HS-5 (cell line): ENCODE data around the gene ERBB4.
A peak's percentile ranks its signal among the peaks of the same experiment; 100 is the strongest.
"Not testable (repeated sequence)": the region's sequence is repeated elsewhere in the genome, so short reads cannot be mapped to it uniquely, and the experiment has no call there.

Experiments used
- DNase-seq: peaks from one replicate; pipeline ENCODE4 v3.0.0-alpha.2; 2012; ENCODE audit warnings: low read depth

ERBB4 gene

DNA sequence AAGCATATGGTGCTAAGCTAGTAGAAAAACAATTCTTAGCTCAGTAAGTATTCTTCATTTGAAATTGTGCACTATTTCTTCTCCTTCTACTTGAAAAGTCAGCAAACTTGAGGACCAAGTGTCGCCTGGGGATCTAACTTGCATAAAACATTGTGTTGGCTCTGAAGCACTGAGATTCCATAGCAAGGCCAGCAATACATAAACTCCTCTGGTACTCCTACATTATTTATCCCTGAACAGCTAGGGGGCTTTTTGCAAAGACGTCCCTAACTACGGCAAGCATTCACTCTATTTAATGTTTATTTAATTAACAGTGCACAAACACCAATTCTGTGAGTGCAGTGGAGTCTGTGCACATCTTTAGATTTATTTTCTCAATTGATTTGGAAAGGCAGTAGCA is 392.2 kb downstream of the ERBB4 start:
- no peak for DNase-seq

DNA sequence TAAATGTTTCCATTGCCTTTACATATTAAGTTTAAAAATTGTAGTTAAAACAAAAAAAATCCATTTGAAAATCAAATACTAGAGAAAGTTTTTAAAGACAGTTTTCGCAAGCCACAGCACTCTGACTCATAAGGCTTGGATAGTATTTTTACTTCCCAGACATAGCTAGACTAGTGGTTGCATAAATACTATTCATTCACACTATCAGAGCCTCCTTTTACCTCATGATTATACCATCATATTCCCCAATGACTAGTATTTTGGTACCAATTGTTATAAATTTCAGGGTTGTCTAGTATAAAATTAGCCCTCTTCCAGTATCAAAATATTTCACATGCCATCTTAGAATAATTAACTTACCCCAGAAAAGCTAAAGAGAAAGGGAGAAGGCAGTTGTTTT is 393.5 kb downstream of the ERBB4 start:
- DNase-seq, result peak; percentile 30

- DNase-seq, result no peak
These were observed 396.0 kb downstream of the ERBB4 start for GRCh38 chr2:212142631-212143030.

GRCh38 chr2:212141499-212141898 is 397.1 kb downstream of the ERBB4 start:
- no peak for DNase-seq

DNA sequence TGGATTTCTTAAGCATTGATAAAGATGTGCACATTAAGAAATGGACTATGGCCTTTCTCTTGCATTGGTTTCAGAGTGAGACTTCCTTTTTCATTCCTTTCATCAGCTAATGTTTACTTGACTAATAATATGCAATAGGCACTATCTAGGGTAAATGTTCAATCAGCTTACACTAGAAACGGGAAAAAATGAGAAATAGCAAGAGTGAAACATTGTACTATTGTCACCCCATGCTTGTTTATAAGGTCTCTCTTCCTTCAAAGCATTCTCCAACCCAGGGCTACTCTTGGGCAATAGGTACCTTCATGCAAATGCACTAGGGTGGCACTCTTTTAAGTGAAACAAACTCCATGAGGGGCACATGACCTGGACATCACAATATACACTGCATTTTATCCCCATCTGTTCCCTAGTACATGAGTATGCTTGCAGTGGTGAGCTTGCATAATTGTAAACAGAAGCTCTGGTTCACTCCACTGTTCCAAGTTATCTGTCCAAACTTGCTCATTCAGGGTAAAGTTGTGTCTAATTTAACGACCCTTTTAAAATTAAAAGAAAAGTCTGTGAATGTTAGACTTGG is 402.3 kb downstream of the ERBB4 start:
- DNase-seq, result no peak

GRCh38 chr2:212135739-212136138 is 402.9 kb downstream of the ERBB4 start:
- DNase-seq, result no peak

DNA sequence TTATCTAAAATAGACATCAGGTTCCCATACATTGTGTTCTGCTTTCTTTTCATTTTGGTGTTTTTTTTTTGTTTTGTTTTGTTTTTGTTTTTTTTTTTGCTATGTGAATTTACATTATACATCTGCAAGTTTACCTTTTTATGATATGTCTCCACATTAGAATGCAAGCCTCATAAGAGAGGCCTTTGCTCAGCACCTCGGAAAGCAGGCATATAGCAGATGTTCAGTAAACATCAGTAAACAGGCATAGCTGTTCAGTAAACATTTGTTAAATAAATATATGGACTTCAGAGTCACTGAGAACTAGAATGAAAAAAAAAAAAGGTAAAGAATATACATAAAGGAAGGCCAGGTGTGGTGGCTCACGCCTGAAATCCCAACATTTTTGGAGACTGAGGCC is 405.3 kb downstream of the ERBB4 start:
- DNase-seq, result no peak

DNA sequence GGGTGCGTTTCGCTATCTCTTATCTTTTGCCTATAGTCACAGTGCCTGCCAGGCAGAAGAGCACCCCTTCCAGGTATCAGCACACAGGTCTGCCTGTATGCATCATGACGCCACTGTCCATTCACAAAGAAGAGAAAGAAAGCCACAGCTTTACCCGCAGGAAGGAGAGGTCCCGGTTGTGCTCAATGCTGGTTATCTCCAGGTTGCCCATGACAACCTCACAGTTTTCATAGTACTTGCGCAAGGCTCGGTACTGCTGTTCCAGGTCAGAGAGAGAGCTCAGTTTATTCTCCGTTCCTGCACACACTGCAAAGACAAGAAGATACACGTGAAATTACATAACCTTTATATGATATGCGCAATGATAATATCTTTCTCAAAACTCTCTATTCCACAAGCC is 414.0 kb downstream of the ERBB4 start:
- no peak for DNase-seq

DNA sequence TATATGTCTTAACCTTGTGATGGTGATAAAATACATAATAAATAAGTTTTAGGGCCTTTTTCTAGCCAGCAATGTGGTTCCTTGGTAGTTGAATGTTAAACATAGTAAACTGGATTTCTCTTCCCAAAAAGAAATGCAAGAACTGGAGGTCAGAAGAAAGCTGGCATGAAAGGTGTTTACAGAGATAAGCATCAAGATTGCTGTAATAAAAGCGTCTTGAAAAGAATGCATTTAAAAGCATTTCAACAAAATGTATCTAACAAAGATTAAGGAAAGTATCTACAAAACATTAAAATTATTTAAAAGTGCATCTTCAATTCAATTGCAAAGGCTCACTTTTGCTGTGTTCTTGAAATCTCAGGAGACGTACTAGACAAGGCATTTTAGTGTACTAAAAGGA is 419.0 kb downstream of the ERBB4 start:
- DNase-seq, result no peak

DNA sequence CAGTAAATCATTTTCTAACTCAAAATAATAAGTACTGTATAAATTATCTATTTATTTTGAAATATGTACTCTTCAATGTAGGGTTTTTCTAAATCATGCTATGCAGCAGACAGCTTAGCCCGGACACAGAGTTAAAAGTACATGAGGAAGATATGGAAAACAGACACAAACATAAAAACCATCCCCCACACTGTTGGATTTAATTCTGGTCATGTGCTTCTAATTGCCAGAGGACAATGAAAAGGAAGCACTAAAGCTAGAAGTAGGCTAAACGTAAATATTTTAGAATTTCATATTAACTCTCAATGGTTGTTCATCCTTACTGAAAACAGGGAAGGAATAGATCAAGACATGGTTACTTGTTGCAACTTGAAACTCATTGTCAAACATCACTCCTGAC is 420.7 kb downstream of the ERBB4 start:
- no peak for DNase-seq

- no peak for DNase-seq
These were observed 424.1 kb downstream of the ERBB4 start for GRCh38 chr2:212114489-212114888.

- DNase-seq, result no peak
These were observed 426.2 kb downstream of the ERBB4 start for GRCh38 chr2:212112401-212112800.

- DNase-seq, result no peak
These were observed 428.6 kb downstream of the ERBB4 start for GRCh38 chr2:212109792-212110680.

DNA sequence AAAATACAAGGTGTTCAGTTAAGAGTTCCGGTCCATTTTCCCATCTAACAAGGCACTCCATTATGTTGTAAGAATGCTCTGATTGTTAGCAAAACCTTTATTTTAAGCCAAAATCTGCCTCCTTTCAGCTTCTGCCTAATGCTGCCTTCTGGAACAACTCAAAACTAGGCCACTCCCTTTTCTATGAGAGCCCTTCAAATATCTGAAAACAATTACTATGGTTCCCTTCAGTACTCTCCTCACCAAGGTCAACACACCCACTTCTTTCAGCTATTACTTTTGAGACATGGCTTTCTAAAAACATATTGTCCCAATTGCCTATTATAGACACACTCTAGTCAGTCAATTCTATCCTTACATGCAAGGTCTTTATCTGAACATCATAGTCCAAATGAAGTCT is 429.4 kb downstream of the ERBB4 start:
- DNase-seq, result no peak

DNA sequence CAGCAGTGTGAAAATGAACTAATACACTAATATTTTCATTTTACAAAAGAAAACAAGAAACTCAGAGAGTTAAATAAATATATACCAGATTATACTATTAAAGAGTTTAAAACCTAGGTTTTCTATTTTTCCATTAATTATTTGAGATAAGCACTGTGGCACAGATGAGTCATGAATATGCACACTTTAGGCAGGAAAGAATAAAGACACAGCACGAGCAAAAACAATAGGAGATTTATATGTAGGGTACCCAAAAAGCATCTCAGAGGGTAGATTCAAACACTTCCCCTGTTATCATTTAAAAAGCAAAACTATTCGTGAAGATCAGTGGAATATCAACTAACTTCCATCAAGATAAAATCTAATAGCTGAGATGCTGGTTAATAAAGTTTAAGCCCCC is 430.6 kb downstream of the ERBB4 start:
- DNase-seq, result no peak

DNA sequence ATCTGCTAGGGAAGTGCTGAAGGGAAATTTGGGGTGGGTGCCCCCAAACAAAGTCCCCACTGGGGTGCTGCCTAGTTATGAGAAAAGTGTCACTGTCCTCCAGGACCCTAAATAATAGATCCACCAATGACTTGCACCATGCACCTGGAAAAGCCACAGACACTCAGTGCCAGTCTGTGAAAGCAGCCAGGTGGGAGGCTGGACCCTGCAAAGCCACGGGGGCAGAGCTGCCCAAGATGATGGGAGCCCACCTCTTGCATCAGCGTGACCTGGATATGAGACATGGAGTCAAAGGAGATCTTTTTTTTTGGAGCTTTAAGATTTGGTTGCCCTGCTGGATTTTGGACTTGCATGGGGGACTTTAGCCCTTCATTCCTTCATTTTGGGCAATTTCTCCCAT is 431.6 kb downstream of the ERBB4 start:
- DNase-seq, result no peak

DNA sequence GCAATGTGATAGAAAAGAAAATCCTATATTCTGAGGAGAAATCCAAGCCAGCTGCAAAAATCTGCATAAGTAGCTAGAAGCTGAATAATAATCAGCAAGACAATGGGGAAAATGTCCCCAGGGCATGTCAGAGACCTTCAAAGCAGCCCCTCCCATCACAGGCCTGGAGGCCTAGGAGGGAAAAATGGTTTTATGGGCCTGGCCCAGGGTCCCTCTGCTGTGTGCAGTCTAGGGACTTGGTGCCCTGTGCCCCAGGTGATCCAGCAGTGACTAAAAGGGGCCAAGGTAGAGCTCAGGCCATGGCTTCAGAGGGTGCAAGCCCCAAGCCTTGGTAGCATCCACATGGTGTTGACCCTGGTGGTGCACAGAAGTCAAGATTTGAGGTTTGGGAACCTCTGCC is 432.1 kb downstream of the ERBB4 start:
- not testable (repeated sequence) for DNase-seq

DNA sequence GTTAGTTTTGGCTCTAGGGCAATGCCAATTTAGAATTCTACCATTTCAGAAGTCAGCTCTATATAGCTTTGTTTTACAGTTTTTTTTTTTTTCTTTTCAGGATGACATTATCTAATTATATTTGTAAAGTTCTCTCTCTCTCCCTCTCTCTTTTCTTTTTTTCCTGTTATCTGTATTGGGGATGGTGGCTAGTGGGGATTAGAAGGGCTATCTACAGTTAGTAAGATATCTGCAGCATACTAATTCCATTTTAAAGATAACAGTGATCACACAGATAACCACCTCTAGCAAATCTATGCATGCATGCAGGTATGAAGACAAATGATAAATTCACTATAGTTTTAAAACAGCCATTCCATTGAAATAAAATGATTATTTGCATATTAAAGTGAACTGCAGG is 438.9 kb downstream of the ERBB4 start:
- no peak for DNase-seq

- no peak for DNase-seq
These were observed 439.6 kb downstream of the ERBB4 start for GRCh38 chr2:212098966-212099365.

- no peak for DNase-seq
These were observed 441.6 kb downstream of the ERBB4 start for GRCh38 chr2:212097001-212097400.

DNA sequence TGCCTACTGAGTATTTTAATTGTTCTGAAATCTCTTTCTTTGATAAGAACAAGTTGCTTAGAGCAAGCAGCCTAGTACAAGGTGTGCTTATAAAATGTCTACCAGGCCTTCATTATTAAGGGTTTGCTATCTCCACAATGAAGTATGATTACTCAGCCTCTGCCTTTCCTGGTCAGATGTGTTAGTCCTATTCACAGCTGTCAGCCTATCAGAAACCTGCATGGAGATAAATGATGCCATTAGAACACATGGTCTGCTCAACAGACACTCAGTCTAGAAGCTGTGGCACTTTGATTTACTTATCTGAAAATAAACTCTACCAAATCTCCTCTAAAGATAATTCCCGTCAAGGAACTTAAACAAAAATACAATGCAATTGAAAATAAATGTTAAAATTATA is 448.7 kb downstream of the ERBB4 start:
- DNase-seq, result no peak

GRCh38 chr2:212088353-212088752 is 450.2 kb downstream of the ERBB4 start:
- no peak for DNase-seq

DNA sequence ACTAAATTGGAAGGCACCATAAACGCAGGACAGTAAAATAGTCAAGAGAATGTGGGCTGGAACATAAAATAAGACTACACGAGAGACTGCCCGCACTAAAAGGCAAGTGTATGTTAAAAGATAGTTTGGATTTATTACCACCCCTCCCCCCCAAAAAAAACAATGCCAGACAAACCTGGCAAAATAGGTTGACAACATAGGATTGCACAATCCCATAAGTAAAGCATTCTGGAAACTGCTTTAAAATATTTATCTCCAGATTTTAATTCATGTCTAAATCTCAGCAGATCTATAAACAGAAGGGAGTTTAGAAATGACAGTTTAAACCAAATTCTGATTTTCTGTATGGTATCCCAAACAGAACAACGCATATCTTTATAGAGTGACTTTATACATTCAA is 455.1 kb downstream of the ERBB4 start:
- no peak for DNase-seq

DNA sequence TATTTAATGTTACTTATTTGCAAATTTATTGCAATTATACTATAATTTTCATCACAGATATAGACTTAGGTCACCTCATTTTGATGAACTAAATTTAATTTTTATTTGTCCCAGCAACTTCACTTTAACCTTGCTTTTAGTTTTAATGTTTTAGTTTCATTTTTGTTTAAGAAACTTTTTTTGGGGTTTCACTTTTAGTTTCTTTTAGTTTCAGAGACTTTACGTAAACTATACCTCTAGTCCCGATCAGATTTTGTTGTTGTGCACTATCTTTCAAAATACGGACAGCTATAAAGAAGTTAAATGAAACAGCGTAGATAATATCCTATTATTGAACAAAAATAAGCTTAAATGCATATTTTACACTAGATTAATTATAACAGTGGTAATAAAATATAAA is 460.5 kb downstream of the ERBB4 start:
- DNase-seq, result no peak
